GM23338 (cell line): ENCODE data around the gene IFITM5. TPM values are rescaled to one million over a fixed set of nuclear protein-coding genes. Genes with fewer than 3 reads are reported as not detected.

Experiments
- ATAC-seq: fragments of 200-7000 bp; cut with Tn5 transposase; 3 replicates; pipeline ENCODE4 v1.9.1; 2020
- DNase-seq: peaks from one replicate; pipeline ENCODE4 v3.0.0-alpha.2; 2015; ENCODE audit warnings: low spot score
- H2AFZ ChIP-seq: fragments of 200-600 bp; sonication (generic); 2 replicates; pipeline ENCODE4 v1.8.0; 2016; ENCODE audit warnings: antibody characterized with exemption, mild to moderate bottlenecking, moderate library complexity
- H3F3A ChIP-seq: fragments of 200-600 bp; sonication (generic); replicated peaks from 2 replicates; pipeline ENCODE4 v1.8.0; 2017; ENCODE audit warnings: antibody characterized with exemption, mixed run types, low read depth
- H3K27ac ChIP-seq: fragments of 200-600 bp; sonication (generic); 2 replicates; pipeline ENCODE4 v1.6.1; 2016; ENCODE audit warnings: low read depth
- H3K27me3 ChIP-seq: fragments of 200-600 bp; sonication (generic); 2 replicates; pipeline ENCODE4 v1.8.0; 2016; ENCODE audit warnings: mild to moderate bottlenecking, mixed run types, moderate library complexity; ENCODE audit not compliant: insufficient read depth
- H3K36me3 ChIP-seq: fragments of 200-600 bp; sonication (generic); 2 replicates; pipeline ENCODE4 v1.8.0; 2016; ENCODE audit warnings: mild to moderate bottlenecking; ENCODE audit not compliant: insufficient read depth
- H3K4me1 ChIP-seq: fragments of 200-600 bp; sonication (generic); 2 replicates; pipeline ENCODE4 v1.8.0; 2016; ENCODE audit warnings: mild to moderate bottlenecking, moderate library complexity; ENCODE audit not compliant: insufficient read depth
- H3K4me2 ChIP-seq: fragments of 200-600 bp; sonication (generic); 2 replicates; pipeline ENCODE4 v1.7.1; 2017; ENCODE audit warnings: mixed run types
- H3K4me3 ChIP-seq: fragments of 200-600 bp; sonication (generic); 2 replicates; pipeline ENCODE4 v1.6.1; 2016; ENCODE audit warnings: mixed run types
- H3K79me2 ChIP-seq: fragments of 200-600 bp; sonication (generic); replicated peaks from 2 replicates; pipeline ENCODE4 v1.8.0; 2017; ENCODE audit warnings: mild to moderate bottlenecking; ENCODE audit not compliant: insufficient read depth
- H3K9me2 ChIP-seq: fragments of 200-600 bp; sonication (generic); 2 replicates; pipeline ENCODE4 v1.8.0; 2017; ENCODE audit not compliant: insufficient read depth
- H4K20me1 ChIP-seq: fragments of 200-600 bp; sonication (generic); replicated peaks from 2 replicates; pipeline ENCODE4 v1.8.0; 2017; ENCODE audit warnings: mild to moderate bottlenecking; ENCODE audit not compliant: insufficient read depth
- H3K27ac Mint-ChIP-seq: 2 replicates; pipeline ENCODE4 v1.8.0; 2020; ENCODE audit warnings: inconsistent platforms, mild to moderate bottlenecking, moderate library complexity, mixed read lengths
- H3K27me3 Mint-ChIP-seq: 3 replicates; pipeline ENCODE4 v1.8.0; 2022; ENCODE audit warnings: low read depth, mild to moderate bottlenecking, moderate library complexity, mixed read lengths, inconsistent platforms; ENCODE audit not compliant: insufficient read depth, poor library complexity
- H3K36me3 Mint-ChIP-seq: 3 replicates; pipeline ENCODE4 v1.8.0; 2021; ENCODE audit warnings: low read depth, mild to moderate bottlenecking, inconsistent platforms, moderate library complexity, mixed read lengths
- H3K4me1 Mint-ChIP-seq: 3 replicates; pipeline ENCODE4 v1.8.0; 2020; ENCODE audit warnings: mild to moderate bottlenecking, inconsistent platforms, mixed read lengths
- H3K4me3 Mint-ChIP-seq: 3 replicates; pipeline ENCODE4 v1.8.0; 2021; ENCODE audit warnings: moderate library complexity, mild to moderate bottlenecking, inconsistent platforms, mixed read lengths
- H3K9me3 Mint-ChIP-seq: 3 replicates; pipeline ENCODE4 v1.8.0; 2020; ENCODE audit warnings: moderate library complexity, mild to moderate bottlenecking, inconsistent platforms, mixed read lengths
- CREB1 ChIP-seq: fragments of 250-450 bp; sonication (Bioruptor Pico); IDR thresholded peaks from 2 replicates; pipeline ENCODE4 v1.5.0; 2020; ENCODE audit warnings: low read depth, mild to moderate bottlenecking, moderate library complexity
- EZH2phosphoT487 ChIP-seq: fragments of 200-600 bp; sonication (generic); IDR thresholded peaks from one replicate; pipeline ENCODE4 v1.8.1; 2018; ENCODE audit warnings: antibody characterized with exemption; ENCODE audit not compliant: unreplicated experiment
- JUNB ChIP-seq: IDR thresholded peaks from one replicate; pipeline ENCODE4 v1.6.1; 2016; ENCODE audit warnings: antibody characterized with exemption; ENCODE audit not compliant: unreplicated experiment
- NANOG ChIP-seq: IDR thresholded peaks from 2 replicates; pipeline ENCODE4 v1.6.1; 2016; ENCODE audit warnings: antibody characterized with exemption, borderline replicate concordance
- POLR2AphosphoS5 ChIP-seq: IDR thresholded peaks from 2 replicates; pipeline ENCODE4 v1.6.1; 2016; ENCODE audit warnings: antibody characterized with exemption, low read depth
- REST ChIP-seq: IDR thresholded peaks from one replicate; pipeline ENCODE4 v1.6.1; 2018; ENCODE audit warnings: antibody characterized with exemption; ENCODE audit not compliant: unreplicated experiment
- STAT1 ChIP-seq: IDR thresholded peaks from one replicate; pipeline ENCODE4 v1.6.1; 2016; ENCODE audit warnings: antibody characterized with exemption; ENCODE audit not compliant: unreplicated experiment
- ZNF114 ChIP-seq: fragments of 250-450 bp; sonication (Bioruptor Pico); IDR thresholded peaks from 2 replicates; pipeline ENCODE4 v1.5.0; 2020; ENCODE audit warnings: mild to moderate bottlenecking, moderate library complexity
- ZNF331 ChIP-seq: fragments of 250-450 bp; sonication (Bioruptor Pico); IDR thresholded peaks from 2 replicates; pipeline ENCODE4 v1.5.0; 2020; ENCODE audit warnings: low read depth, mild to moderate bottlenecking, moderate library complexity
- polyA plus RNA-seq: library from polyadenylated mRNA; unstranded; fragments of >200 nt; fragmentation: Nextera tagmentation; extraction: Ambion mirVana; gene quantifications from 2 replicates; pipeline ENCODE4 v1.2.1, GENCODE V29; 2016
- total RNA-seq: library from RNA; depleted of rRNA; stranded (reverse); fragments of >200 nt; shearing (Covaris generic); gene quantifications from 2 replicates; pipeline ENCODE4 v1.2.3, GENCODE V29; 2014

The IFITM5 gene
- total and polyA plus RNA-seq, 2 experiments from 2014 or later: not detected

GRCh38 chr11:290621-291231 is 8.6 kb downstream of the IFITM5 start:
- ATAC-seq: no peak
- no peaks in the 10 kb centered on the region; the same call in 1 of the 2 replicates for H3K4me1 ChIP-seq
- peak overlapping the region; percentile 17; the same call in 1 of the 3 replicates for H3K4me3 Mint-ChIP-seq
- no peak for DNase-seq
- TF ChIP-seq STAT1: no peak
- no peak for TF ChIP-seq ZNF114 (CRISPR knock-in tag)
- no peak for TF ChIP-seq ZNF331 (CRISPR knock-in tag)
- TF ChIP-seq EZH2phosphoT487: no peak
- TF ChIP-seq REST: no peak
- H3K27me3 ChIP-seq: peaks cover 26% of the 10 kb centered on the region
- no peaks in the 10 kb centered on the region for H3K36me3 ChIP-seq
- H3K79me2 ChIP-seq: no peaks in the 10 kb centered on the region
- H4K20me1 ChIP-seq: no peaks in the 10 kb centered on the region
- no peak overlapping the region for H3K27ac ChIP-seq
- no peak overlapping the region for H3K4me3 ChIP-seq
- peaks cover 11% of the 10 kb centered on the region; the same call in 2 of the 3 replicates for H3K36me3 Mint-ChIP-seq
- no peak overlapping the region for H2AFZ ChIP-seq
- no peaks in the 10 kb centered on the region for H3K9me2 ChIP-seq
- peaks cover 6% of the 10 kb centered on the region; the same call in 1 of the 2 replicates for H3F3A ChIP-seq
- peaks cover 24% of the 10 kb centered on the region for H3K4me1 Mint-ChIP-seq
- 0 out of 2 replicates have a peak overlapping the region, but pooled peaks have one; percentile 38 for H3K4me2 ChIP-seq
- peaks cover 22% of the 10 kb centered on the region for H3K27me3 Mint-ChIP-seq
- H3K9me3 Mint-ChIP-seq: peaks cover 2% of the 10 kb centered on the region; the same call in 1 of the 3 replicates
- peak overlapping the region; percentile 68 for H3K27ac Mint-ChIP-seq

- no peak overlapping the region for H3K27ac Mint-ChIP-seq
- Histone ChIP-seq H3K36me3 (no peaks in the 10 kb centered on the region), H3K27me3 (peaks cover 26% of the 10 kb centered on the region), H4K20me1 (no peaks in the 10 kb centered on the region), H2AFZ (no peak overlapping the region), H3K27ac (no peak overlapping the region), H3K9me2 (no peaks in the 10 kb centered on the region), H3K4me1 (no peaks in the 10 kb centered on the region; the same call in 1 of the 2 replicates), H3K79me2 (no peaks in the 10 kb centered on the region), H3K4me2 (peak overlapping the region; percentile 76), H3F3A (peaks cover 6% of the 10 kb centered on the region; the same call in 1 of the 2 replicates), H3K4me3 (peak overlapping the region; percentile 44; the same call in 1 of the 2 replicates)
- no peak for ATAC-seq
- peak overlapping the region; percentile 71 for H3K4me3 Mint-ChIP-seq
- peaks cover 26% of the 10 kb centered on the region for H3K4me1 Mint-ChIP-seq
- H3K27me3 Mint-ChIP-seq: peaks cover 24% of the 10 kb centered on the region
- H3K9me3 Mint-ChIP-seq: peaks cover 2% of the 10 kb centered on the region; the same call in 1 of the 3 replicates
- no peak for DNase-seq
- H3K36me3 Mint-ChIP-seq: peaks cover 11% of the 10 kb centered on the region; the same call in 2 of the 3 replicates
- TF ChIP-seq ZNF331 (CRISPR knock-in tag) (no peak), NANOG (no peak), JUNB (no peak), CREB1 (CRISPR knock-in tag) (no peak), REST (no peak), POLR2AphosphoS5 (no peak; the same call in 1 of the 2 replicates), EZH2phosphoT487 (no peak)
Observed at GRCh38 chr11:289712-290620, 9.4 kb downstream of the IFITM5 start.
